Inferior parietal cortex (tissue), 1 donor: Measurements from ENCODE around the gene FBXO31.
A peak's percentile ranks its signal among the peaks of the same experiment; 100 is the strongest.
"Not testable (repeated sequence)": the region's sequence is repeated elsewhere in the genome, so short reads cannot be mapped to it uniquely, and the experiment has no call there.

Experiments used
- DNase-seq: peaks from one replicate; pipeline ENCODE4 v3.0.0-alpha.2; 2016; ENCODE audit errors: extremely low spot score

The FBXO31 gene

DNA sequence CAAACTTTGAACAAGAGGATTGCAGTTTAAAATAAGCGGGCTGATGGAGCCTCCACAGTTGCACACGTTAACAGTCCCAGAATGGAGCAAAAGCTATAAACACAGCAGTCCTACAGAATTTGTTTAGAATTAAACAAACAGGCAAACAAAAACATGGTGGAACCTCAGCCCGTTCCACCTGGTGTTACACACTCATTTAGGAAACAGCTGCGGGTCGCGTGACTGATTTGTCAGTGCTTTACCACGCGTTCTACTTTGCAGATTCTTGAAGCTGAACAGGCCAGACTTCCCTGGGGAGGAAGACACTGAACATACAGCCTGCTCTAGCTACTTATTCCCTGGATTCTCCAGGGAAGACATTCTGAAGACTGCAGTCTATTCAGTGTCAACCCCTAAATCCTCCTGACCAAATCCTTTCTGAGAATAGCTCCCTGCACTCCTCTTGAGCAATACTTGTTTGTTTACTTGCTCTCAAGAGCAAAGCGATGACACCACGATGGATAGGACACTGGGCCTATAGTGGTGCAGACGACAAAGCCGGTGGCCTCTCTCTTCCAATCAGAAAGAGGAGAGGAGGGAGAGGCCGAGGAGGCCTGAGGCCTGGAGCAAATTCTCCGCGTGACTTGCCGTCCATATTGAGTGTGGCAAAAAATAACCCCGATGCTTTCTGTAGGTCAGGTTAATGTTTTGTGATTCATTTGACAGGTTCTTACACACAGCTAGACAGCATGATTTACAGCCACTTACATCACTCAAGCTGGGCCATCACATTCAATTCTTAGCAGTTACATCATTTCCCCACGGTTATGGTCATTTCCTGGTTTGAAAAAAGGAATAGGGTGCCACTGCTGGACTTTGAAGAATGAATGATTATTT is 4.6 kb upstream of the FBXO31 start:
- peak; percentile 99 for DNase-seq

DNA sequence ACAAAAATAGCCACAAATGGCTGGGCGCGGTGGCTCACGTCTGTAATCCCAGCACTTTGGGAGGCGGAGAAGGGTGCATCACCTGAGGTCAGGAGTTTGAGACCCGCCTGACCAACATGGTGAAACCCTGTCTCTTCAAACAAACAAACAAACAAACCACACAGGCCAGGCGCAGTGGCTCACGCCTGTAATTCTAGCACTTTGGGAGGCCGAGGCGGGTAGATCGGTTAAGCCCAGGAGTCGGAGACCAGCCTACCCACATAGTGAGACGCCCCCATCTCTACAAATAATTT is 1.2 kb upstream of the FBXO31 start:
- not testable (repeated sequence) for DNase-seq

DNA sequence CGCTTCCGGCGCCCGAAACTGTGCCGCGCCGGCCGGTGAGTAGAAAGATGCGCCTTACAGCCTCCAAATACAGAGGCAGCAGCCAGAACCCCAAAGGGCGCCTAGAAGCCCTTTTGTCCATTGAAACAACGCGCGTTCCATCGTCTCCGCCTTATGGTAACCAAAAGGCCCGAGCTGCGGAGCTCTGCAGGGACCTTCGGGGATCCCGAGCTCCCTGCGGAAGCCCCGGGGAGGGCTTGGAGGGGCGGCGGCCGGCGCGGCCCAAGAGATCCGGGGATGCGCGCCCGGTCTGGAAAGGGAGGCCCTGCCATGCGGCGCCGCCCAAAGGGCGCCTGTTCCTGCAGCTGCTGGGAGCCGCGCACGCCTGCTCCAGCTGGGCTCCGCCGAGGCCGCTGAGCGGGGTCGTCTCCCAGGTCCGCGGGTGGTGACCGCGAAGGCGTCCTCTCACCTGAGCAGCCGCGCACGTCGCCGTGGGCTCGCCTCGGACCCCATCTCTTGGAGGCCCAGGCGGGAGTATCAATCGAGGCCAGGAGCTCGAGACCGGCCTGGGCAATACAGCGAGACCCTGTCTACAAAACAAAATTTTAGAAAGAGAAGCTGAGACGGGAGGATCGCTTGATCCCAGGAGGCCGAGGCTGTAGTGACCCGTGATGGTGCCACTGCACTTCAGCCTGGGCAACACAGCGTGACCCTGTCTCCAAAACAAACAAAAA is 742 bp upstream of the FBXO31 start:
- no peak for DNase-seq

DNA sequence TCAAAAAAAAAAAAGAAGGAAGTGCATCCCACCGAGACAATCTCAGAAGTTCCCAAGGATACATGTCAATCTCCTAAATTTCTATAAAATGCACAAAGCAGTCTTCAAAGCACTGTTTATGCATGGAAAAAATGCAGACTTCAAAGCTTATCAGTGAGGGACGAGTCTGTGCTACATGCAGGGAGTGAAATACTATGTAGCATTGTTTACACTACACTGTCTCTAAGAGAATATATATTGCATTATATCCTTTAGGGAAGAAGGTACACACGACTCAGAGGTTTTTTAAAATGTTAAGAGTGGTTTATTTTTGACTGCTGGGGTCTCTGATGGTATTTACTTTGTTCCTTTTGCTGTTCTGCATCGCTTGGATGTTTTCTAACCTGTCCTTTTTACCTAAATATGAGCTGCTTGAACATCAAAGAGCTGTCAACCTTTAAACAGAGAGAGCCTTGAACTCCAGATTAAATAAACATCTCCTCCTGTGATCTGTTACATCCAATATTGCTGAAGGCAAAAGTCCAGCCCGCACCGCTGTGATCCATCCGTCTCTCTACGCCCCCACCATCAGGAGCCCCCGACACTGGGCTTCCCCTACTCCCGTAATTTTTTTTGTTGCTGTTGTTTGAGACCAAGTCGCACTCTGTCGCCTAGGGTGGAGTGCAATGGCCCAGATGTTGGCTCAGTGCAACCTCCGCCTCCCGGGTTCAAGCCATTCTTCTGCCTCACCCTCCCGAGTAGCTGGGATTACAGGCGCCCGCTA is 1.4 kb downstream of the FBXO31 start:
- no peak for DNase-seq

DNA sequence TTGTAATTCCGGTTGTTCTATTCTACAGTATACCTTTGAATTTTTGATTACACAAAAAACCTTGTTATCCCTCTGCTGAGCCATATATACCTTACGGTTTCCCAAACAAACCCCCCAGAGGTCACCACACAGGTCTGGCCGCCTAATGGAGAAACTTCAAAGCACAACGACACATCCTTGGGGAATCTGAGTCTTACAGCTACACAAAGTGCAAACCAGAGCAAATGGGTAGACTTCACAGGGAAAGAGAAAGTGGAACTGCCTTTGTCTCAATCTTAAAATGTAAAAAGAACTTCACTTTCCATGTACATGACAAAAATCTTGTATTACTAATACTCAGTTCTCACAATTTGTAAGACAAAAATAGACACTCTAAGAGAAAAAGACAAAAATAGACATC is 2.7 kb downstream of the FBXO31 start:
- no peak for DNase-seq

DNA sequence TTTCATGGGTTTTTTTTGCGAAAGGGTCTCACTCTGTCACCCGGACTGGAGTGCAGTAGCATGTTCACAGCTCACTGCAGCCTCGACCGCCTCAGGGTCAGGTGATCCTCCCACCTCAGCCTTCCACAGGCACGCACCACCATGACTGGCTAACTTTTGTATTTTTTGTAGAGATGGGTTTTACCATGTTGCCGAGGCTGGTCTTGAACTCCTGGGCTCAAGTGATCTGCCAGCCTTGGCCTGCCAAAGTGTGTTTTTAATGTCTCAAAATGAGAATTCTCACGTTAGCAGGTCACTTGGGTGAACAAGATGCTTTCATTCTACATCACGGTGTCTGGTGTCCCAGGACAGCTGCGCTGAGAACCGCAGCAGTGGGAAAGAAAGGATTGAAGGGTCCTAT is 3.2 kb downstream of the FBXO31 start:
- no peak for DNase-seq

DNA sequence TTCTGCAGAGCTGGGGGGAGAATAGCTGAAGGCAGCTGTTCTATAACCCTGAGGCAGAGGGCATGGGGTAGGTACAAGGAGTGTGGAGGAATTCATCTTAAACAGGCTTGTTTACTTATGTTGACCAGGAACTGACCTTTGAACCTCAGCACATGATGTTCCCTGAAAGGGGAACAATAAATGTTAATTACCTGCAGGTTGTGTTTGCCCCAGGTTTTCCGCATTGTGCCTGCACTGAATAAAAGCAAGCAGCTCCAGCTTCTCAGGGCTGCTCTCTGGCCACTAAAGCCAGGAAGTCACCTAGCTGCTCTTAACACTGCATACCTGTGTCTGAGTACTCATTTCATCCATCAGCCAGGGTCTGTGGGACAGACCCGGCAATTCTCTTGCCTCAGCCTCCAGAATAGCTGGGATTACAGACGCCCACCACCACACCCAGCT is 4.2 kb downstream of the FBXO31 start:
- not testable (repeated sequence) for DNase-seq

DNA sequence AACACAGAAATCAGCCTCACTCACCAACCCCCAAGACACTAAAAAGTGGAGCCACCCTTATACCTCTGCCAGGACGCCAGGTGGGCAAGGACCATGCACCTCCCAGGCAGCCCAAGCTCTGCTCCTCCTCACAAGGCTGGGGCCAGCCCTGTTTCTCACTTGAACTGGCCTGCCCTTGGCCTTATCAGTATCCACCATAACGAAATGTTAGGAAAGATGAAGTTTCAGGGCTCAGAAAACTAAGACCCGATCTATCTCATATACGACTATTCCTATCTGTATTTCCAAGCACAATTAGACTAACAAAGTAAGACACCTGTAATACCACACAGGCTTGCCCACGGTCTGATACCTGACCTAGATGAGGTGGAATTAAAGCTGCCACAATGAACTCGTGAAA is 6.9 kb downstream of the FBXO31 start:
- no peak for DNase-seq

DNA sequence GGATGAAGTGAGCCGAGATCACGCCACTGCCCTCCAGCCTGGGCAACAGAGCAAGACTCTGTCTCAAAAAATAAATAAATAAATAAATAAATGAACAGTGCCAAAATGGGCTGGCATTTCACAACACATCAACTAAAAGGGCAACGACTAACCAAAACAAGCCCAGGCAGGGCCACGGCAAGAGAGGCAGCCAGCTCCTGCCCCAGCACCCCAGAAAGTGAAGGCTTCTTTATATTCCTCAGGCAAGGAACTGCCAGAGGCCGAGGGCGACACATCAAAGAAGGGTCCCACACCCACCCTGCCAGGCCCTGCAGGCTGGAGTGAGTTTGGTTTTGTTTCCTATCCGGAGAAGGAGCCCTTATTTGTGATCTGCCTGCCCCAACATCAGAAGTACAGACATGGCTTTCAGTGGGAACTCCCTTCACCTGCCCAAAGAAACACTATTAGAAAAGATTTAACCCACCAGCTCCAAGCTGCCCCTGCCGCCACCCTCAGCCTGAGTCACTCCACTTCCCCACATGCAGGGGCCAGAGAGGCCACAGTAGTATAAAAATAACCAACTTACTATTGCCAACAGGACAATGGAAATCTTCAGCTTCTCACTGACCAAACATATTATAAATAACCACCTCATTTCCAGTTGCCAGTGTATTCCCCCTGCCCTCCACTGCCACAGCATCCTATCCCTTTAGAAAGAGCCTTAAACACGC is 8.0 kb downstream of the FBXO31 start:
- DNase-seq: no peak

DNA sequence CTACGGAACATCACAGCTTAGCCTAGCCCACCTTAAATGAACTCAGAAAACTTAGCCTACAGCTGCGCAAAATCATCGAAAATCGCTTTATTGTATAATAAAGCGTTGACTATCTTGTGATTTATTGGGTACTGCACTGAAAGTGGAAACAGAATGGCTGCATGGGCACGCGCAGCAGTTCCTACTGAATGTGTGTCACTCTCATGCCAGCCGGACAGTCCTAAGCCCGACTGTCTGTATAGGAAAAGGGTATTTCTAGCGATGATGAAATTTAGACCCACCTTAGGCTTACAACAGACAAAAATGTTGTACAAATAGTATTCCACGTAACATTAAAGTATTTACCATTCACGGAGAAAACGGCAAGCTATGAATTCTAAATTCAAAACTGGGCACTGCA is 9.3 kb downstream of the FBXO31 start:
- DNase-seq: no peak

DNA sequence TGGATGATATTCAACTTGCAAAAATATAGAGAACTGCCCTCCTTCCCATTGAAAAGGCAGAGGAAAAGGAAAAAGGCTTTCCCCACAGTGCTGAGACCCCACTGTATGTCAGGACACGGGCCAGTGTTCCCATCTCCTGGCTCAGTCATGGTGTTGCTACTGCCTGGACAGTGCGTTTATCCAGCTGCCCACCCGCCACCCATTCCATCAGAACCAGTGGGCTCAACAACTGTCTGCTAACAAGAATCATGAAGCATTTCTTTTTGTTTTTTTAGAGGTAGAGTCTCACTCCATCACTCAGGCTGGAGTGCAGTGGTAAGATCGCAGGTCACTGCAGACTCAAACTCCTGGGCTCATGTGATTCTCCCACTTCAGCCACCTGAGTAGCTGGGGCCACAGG is 11.3 kb downstream of the FBXO31 start:
- no peak for DNase-seq

DNA sequence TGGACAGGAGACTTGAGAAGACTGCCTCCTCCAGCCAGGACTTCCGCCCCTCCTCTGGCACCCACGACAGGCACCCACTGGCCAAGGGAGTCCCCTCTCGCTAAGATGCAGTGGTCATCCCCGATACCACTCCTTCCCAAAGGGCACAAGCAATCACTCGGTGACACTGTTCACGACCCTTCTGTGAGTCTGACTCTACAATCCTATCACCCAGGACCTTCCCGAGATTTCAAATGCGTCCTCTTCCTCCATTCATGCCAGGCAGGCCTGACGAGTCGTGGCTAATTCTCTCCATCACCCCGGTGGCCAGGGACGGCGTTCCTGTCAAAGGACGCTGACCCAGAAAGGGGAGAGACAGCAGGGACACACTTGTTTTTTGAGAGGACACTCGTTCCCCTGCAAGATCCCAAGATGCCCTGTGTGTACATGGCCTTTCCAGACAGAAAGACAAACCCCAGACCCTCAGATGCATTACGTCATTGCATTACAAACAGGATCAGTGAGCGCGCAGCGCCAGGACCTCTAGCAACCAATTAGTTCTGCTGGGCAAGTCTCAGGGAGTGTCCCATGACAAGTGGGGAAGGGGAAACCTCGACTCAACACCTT is 12.2 kb downstream of the FBXO31 start:
- no peak for DNase-seq

DNA sequence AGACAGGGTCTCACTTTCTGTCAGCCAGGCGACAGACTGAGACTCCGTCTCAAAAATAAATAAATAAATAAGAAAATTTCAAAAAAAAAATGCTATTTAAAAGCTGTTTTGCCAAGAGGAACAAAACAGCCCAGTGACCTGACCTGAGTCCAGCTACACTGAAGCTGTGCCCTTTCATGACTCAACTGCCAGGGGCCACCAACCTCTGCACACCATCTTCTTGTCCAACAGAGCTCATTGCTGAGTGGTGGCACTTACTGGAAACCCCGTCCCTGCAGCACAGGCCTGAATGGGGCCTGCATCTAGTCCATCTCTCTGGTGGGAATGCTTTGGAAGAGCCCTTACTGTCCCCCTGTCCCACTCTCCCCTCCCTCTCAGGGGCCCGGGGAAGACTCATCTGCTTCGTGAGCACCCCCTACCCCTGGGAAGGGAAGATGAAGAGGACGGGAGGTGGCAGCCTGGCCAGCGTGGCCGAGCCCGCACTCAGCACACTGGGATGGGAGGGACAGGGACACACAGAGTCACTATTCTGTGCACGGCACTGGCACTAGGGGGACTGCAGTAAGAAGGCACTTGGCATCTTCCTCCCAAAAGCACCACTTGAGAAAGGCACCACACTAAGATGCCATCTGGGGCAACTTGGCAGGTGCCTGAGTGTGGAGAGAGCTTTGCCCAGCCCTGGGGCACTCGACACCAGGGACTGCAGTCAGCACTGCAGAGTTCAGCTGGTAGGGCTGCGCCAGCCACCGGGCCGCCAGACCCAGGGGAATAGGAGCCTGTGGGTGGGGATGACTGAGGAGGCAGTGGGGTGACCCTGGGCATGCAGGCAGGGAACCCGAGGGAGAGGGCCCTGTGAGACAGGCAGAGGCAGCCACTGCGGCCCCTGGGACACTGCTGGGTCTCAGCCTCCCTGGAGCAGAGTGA is 13.5 kb downstream of the FBXO31 start:
- no peak for DNase-seq

DNA sequence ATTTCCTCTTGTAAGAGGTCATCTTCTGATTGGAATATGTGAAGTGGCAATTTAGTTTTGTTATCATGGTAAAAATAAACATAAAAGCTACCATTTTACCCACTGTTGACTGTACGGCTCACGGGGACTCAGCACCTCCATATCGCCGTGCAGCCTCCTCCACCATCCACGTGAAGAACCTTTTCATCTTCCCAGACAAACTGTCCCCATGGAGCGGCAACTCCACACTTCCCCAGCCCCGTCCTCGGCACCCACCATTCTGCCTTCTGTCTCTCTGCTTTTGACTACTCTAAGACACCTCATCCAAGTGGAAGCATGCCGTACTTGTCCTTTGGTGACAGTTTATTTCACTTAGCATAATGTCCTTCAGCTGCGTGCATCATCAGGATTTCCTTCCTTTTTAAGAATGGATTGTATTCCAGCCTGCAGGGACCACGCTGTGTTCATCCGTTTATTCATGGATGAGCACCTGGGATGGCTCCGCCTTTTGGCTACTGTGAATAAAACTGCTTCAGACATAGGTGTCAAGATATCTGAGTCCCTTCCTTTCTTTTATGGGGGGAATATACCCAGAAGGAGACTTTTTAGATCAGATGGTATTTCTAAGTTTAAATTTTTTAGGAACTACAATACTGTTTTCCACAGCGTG is 14.3 kb downstream of the FBXO31 start:
- DNase-seq: no peak

DNA sequence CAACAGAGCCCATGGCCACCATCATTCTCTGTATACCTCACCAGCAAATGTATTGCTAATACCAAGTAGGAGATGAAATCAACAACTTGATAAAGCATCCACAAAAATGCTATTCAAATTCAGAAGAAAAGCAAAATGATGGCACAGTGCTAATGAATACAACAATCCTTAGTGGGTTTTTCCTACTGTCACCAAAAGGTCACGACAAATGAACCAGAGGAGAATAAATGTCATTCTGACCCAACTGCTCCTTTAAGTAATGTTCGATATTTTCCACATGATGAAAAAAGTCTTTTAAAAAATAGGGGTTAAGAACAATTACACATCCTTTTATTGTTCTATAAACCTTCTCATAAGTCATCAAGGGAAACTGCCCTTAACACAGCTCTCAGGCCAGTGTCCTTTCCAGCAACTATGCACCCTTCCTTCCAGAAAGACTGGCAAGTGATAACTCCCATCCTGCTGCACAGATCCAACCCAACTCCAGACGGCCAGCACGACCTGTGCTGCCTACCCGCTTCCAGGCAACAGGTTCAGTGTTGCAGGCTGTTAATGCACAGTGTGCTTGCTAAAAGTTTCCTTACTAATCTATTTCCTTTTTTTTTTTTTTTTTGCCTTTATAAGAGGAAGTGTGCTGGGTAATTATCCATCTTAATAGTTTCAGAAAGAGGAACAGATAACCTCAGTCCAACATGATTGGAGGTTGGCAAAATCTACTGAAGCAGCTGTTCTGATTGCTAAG is 15.4 kb downstream of the FBXO31 start:
- DNase-seq: no peak

DNA sequence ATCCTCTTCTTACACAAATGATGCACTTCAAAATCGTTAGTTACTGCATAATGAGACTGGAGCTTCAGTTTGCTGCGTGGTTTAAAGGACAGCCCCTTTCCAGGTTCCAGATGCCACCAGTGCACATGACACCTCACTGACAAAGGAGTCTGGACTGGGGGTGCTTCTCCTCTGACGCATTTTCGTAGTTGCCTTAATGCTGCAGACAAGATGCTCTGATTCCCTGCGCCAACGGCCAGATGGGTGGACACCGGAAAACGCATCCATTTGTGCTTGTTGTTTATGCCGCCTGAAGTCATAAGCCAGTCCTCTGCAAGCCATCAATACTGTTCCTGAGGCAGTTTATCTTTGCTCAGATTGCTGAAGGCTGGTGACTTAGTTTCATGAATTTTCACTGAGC is 16.0 kb downstream of the FBXO31 start:
- DNase-seq: no peak

DNA sequence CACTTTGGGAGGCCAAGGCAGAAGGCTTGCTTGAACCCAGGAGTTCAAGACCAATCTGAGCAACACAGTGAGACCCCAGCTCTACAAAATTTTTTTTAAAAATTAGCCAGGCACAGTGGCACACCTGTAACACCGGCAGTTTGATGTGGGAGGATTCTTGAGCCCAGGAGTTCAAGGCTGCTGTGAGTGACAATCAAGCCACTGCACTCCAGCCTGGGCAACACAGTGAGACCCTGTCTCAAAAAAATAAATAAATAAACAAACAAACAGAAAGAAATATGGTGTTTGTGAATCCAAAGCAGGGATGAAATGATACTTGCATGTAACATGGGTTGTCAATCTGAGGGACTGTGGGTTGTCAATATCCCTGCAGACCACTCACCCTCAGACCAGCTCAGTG is 16.6 kb downstream of the FBXO31 start:
- no peak for DNase-seq

DNA sequence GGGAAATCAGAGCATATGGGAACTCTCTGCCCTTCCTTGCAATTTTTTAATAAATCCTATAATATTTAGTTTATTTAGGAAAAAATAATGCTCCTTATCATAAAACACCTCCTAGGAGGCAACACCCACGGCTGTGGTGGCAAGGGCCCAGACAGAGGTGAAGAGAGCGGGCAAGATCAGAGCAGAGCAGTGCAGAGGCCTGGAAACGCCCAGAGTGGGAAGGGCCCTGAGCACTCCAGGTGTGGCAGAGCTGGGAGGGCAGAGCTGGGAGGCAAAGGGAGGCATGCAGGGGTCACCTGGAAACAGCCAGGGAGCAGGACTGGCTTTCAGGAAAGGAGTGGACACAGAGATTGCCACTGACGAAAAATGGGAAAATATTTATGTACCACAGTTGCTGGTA is 17.3 kb downstream of the FBXO31 start:
- DNase-seq: no peak

DNA sequence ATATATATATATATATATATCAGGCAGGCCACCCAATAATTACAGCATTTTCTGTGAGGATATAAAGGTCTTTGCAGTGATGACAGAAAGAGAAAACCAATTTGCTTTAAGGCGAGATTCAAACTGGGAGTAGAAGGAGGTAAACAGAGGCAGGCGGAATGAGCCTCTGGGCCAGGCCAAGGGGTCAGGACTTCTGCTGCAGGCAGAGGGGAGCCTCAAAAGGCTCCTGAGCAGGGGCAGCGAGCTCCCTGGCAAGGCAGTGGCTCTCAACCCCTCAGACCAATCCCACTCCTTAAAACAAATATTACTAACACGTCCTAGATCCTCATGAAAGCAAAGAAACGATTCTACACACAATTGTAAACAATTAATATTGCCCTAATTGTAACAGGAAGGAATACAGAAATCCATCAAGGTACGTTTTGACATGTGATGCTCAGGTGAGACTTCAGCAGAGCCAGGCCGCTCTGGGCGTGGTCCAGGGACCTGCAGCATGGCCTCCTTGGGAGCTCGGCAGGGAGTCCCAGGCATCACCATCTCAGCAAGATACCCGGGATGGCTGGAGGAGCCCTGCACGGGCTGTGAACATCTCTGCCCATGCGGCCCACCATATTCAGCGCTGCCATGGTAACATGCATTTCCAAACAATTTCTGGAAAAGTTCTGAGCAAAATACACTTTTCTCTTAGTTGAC is 18.4 kb downstream of the FBXO31 start:
- no peak for DNase-seq
